Activated CD8-positive, alpha-beta T cell treated with anti-CD3 and anti-CD28 coated beads for 36 hours (primary cell): ENCODE results near the gene TNS2. TPM values are rescaled to one million over a fixed set of nuclear protein-coding genes. Genes with fewer than 3 reads are reported as not detected.
"Not testable (repeated sequence)": the region's sequence is repeated elsewhere in the genome, so short reads cannot be mapped to it uniquely, and the experiment has no call there.

Source experiments
- ATAC-seq: fragments of 200-7000 bp; cut with Tn5 transposase; one replicate; pipeline ENCODE4 v1.10.0; 2021; ENCODE audit warnings: mild to moderate bottlenecking, moderate library complexity
- CTCF ChIA-PET: fragments of 350-600 bp; sonication (Branson Sonifier 250); formaldehyde crosslinking; loops from one replicate; lab custom pipeline; 2021; ENCODE audit warnings: antibody characterized with exemption; lab: Charles Lee
- POLR2A ChIA-PET: fragments of 350-600 bp; sonication (Branson Sonifier 250); formaldehyde crosslinking; loops from one replicate; lab custom pipeline; 2021; ENCODE audit warnings: antibody characterized with exemption; lab: Charles Lee
- DNase-seq: peaks from one replicate; pipeline ENCODE4 v3.0.0-alpha.2; 2020
- H3K27ac Mint-ChIP-seq: one replicate; pipeline ENCODE4 v1.8.0; 2021; ENCODE audit warnings: mild to moderate bottlenecking, mixed read lengths
- H3K27me3 Mint-ChIP-seq: one replicate; pipeline ENCODE4 v1.8.0; 2021; ENCODE audit warnings: mixed read lengths
- H3K36me3 Mint-ChIP-seq: one replicate; pipeline ENCODE4 v1.8.0; 2021; ENCODE audit warnings: low read depth, mixed read lengths
- H3K4me1 Mint-ChIP-seq: one replicate; pipeline ENCODE4 v1.8.0; 2021; ENCODE audit warnings: low read depth, mixed read lengths
- H3K4me3 Mint-ChIP-seq: one replicate; pipeline ENCODE4 v1.8.0; 2021; ENCODE audit warnings: mild to moderate bottlenecking, moderate library complexity, mixed read lengths
- H3K9me3 Mint-ChIP-seq: one replicate; pipeline ENCODE4 v1.8.0; 2021; ENCODE audit warnings: mixed read lengths
- CTCF ChIP-seq: fragments of 200-600 bp; IDR thresholded peaks from one replicate; pipeline ENCODE4 v1.8.0; 2022; ENCODE audit warnings: antibody characterized with exemption, mild to moderate bottlenecking
- intact Hi-C: fragments of 100-400 bp; cut with micrococcal nuclease; formaldehyde crosslinking; loops from one replicate; pipeline ENCODE4 v1.10.0; 2022
- total RNA-seq, 2 experiments: library from RNA; stranded (reverse); gene quantifications; one replicate each; pipeline ENCODE4 v1.2.3, GENCODE V29; 2021

Gene TNS2
- total RNA-seq, 2 experiments from 2014 or later, result 1.1 to 1.6 TPM

GRCh38 chr12:53011889-53012288, 38.0 kb upstream of the TNS2 start:
- Mint-ChIP-seq H3K4me1 (peaks cover 63% of the 10 kb centered on the region), H3K4me3 (peak overlapping the region; percentile 27), H3K27ac (peak overlapping the region; percentile 67), H3K27me3 (no peaks in the 10 kb centered on the region), H3K36me3 (peaks cover 79% of the 10 kb centered on the region), H3K9me3 (no peaks in the 10 kb centered on the region)
- TF ChIP-seq CTCF, result no peak
- ChIA-PET POLR2A (interaction anchor here (0.6 to 1.6 kb wide), 5 partner anchors 10 to 266 kb away, joined by 3 to 4 read pairs (median 3); no protein-coding TSS in a partner anchor), CTCF (no interaction called here)
- intact Hi-C loops, result no loop called here
- ATAC-seq (no peak), DNase-seq (no peak)

- Mint-ChIP-seq H3K9me3 (no peaks in the 10 kb centered on the region), H3K4me3 (no peak overlapping the region), H3K36me3 (peaks cover 80% of the 10 kb centered on the region), H3K27ac (peak overlapping the region; percentile 42), H3K4me1 (peaks cover 64% of the 10 kb centered on the region), H3K27me3 (no peaks in the 10 kb centered on the region)
- DNase-seq (no peak), ATAC-seq (no peak)
- intact Hi-C loops, result no loop called here
- no peak for TF ChIP-seq CTCF
- POLR2A ChIA-PET, result interaction anchor here (1.0 to 1.3 kb wide), 2 partner anchors 16 to 90 kb away, joined by 3 read pairs; partner anchors contain the start of gene SOAT2
- CTCF ChIA-PET, result interaction anchor here (1.0 to 1.1 kb wide), 2 partner anchors 10 to 18 kb away, joined by 3 to 4 read pairs; no protein-coding TSS in a partner anchor
These were observed 36.9 kb upstream of the TNS2 start for GRCh38 chr12:53012928-53013327.

- H3K9me3 Mint-ChIP-seq, result no peaks in the 10 kb centered on the region
- ChIA-PET POLR2A (interaction anchor here (0.6 to 1.7 kb wide), 9 partner anchors 9 to 253 kb away, joined by 3 to 11 read pairs (median 3); partner anchors contain the start of genes EIF4B and ESPL1), CTCF (interaction anchor here (0.6 to 1.8 kb wide), 6 partner anchors 12 to 130 kb away, joined by 3 to 5 read pairs (median 3); no protein-coding TSS in a partner anchor)
- no peak for TF ChIP-seq CTCF
- peaks cover 76% of the 10 kb centered on the region for H3K36me3 Mint-ChIP-seq
- no peak for DNase-seq
- H3K27me3 Mint-ChIP-seq, result no peaks in the 10 kb centered on the region
- peak overlapping the region; percentile 77 for H3K27ac Mint-ChIP-seq
- intact Hi-C loops, result no loop called here
- no peak overlapping the region for H3K4me3 Mint-ChIP-seq
- peaks cover 52% of the 10 kb centered on the region for H3K4me1 Mint-ChIP-seq
- ATAC-seq, result peak; percentile 30
These were observed 35.2 kb upstream of the TNS2 start for GRCh38 chr12:53014709-53015108.

- no peaks in the 10 kb centered on the region for H3K27me3 Mint-ChIP-seq
- intact Hi-C loops, result no loop called here
- no peak for TF ChIP-seq CTCF
- DNase-seq (no peak), ATAC-seq (no peak)
- POLR2A ChIA-PET, result interaction anchor here (0.6 to 8.7 kb wide), 8 partner anchors 9 to 451 kb away, joined by 3 to 65 read pairs (median 6); partner anchors contain the start of gene EIF4B
- peak overlapping the region; percentile 57 for H3K27ac Mint-ChIP-seq
- peaks cover 56% of the 10 kb centered on the region for H3K36me3 Mint-ChIP-seq
- no peak overlapping the region for H3K4me3 Mint-ChIP-seq
- no peaks in the 10 kb centered on the region for H3K4me1 Mint-ChIP-seq
- CTCF ChIA-PET, result interaction anchor here (0.8 to 5.6 kb wide), 5 partner anchors 13 to 45 kb away, joined by 3 to 40 read pairs (median 3); partner anchors contain the start of gene EIF4B
- no peaks in the 10 kb centered on the region for H3K9me3 Mint-ChIP-seq
These were observed 24.6 kb upstream of the TNS2 start for GRCh38 chr12:53025250-53025649.

GRCh38 chr12:53027014-53027413, 22.9 kb upstream of the TNS2 start:
- H3K9me3 Mint-ChIP-seq, H3K4me1 Mint-ChIP-seq: not testable (repeated sequence)

More at GRCh38 chr12:53027014-53027413, 22.9 kb upstream of the TNS2 start:
- H3K4me3 Mint-ChIP-seq, H3K27ac Mint-ChIP-seq, H3K27me3 Mint-ChIP-seq, DNase-seq, ATAC-seq, intact Hi-C loops: not testable (repeated sequence)
- POLR2A ChIA-PET, result interaction anchor here (0.6 to 8.7 kb wide), 7 partner anchors 9 to 22 kb away, joined by 3 to 65 read pairs (median 3); no protein-coding TSS in a partner anchor
- H3K36me3 Mint-ChIP-seq, result peaks cover 59% of the 10 kb centered on the region
- CTCF ChIA-PET, result interaction anchor here (0.9 to 5.6 kb wide), 5 partner anchors 11 to 448 kb away, joined by 3 to 40 read pairs (median 4); no protein-coding TSS in a partner anchor
